ENCODE results near the gene SLC27A5.

- no peak for TF ChIP-seq CTCF (IDR thresholded peaks at IDR 0.05)
- no peak for TF ChIP-seq POLR2A (IDR thresholded peaks at IDR 0.05)
- TF ChIP-seq POLR2AphosphoS5 (IDR thresholded peaks at IDR 0.05): no peak
These were observed 29.4 kb downstream of the SLC27A5 start for GRCh38 chr19:58482372-58482771.

Measured in prostate gland (tissue), 2 donors.